IMR-90 (cell line): Measurements from ENCODE around the gene ITSN1. TPM values are rescaled to one million over a fixed set of nuclear protein-coding genes. Genes with fewer than 3 reads are reported as not detected.
A peak's percentile ranks its signal among the peaks of the same experiment; 100 is the strongest.

Experiments
- ATAC-seq: fragments of 200-7000 bp; cut with Tn5 transposase; 2 replicates; pipeline ENCODE4 v1.9.1; 2020; ENCODE audit warnings: low read depth, mild to moderate bottlenecking, moderate library complexity
- BruUV-seq: library from RNA; stranded (reverse); fragments of 400-500 nt; replicated peaks from 2 replicates; lab custom pipeline; 2021; lab: Mats Ljungman, UMichigan
- CTCF ChIA-PET: fragments of 300-600 bp; formaldehyde crosslinking; extraction: SDS; loops from one replicate; lab custom pipeline; 2021; ENCODE audit warnings: antibody characterized with exemption; lab: Yijun Ruan, JAX
- POLR2A ChIA-PET: fragments of 300-600 bp; sonication (Branson Sonifier 250); formaldehyde crosslinking; loops from one replicate; lab custom pipeline; 2022; ENCODE audit warnings: antibody characterized with exemption; ENCODE audit not compliant: unreplicated experiment; lab: Charles Lee
- DNase-seq: peaks from one replicate; pipeline ENCODE4 v3.0.0; 2013
- H2AFZ ChIP-seq: replicated peaks from 2 replicates; pipeline ENCODE3; 2013; ENCODE audit warnings: low read length, mild to moderate bottlenecking; ENCODE audit not compliant: poor library complexity
- H2AK5ac ChIP-seq: 2 replicates; pipeline ENCODE4 v1.6.1; 2013; ENCODE audit warnings: low read depth, low read length, inconsistent platforms
- H2AK9ac ChIP-seq: replicated peaks from 2 replicates; pipeline ENCODE3; 2013; ENCODE audit warnings: mild to moderate bottlenecking, low read depth, low read length, moderate library complexity; ENCODE audit not compliant: poor library complexity
- H2BK120ac ChIP-seq: 2 replicates; pipeline ENCODE4 v1.6.1; 2013; ENCODE audit warnings: low read depth, low read length, inconsistent platforms
- H2BK15ac ChIP-seq: 3 replicates; pipeline ENCODE4 v1.6.1; 2013; ENCODE audit warnings: low read depth, low read length, inconsistent platforms
- H2BK20ac ChIP-seq: 2 replicates; pipeline ENCODE4 v1.6.1; 2013; ENCODE audit warnings: low read depth, mild to moderate bottlenecking, inconsistent platforms, low read length, moderate library complexity
- H2BK5ac ChIP-seq: 2 replicates; pipeline ENCODE4 v1.6.1; 2013; ENCODE audit warnings: mild to moderate bottlenecking, low read depth, low read length, inconsistent platforms; ENCODE audit not compliant: poor library complexity, severe bottlenecking
- H3K14ac ChIP-seq: replicated peaks from 2 replicates; pipeline ENCODE4 v1.6.1; 2013; ENCODE audit warnings: low read depth, low read length, inconsistent platforms
- H3K18ac ChIP-seq: 2 replicates; pipeline ENCODE4 v1.6.1; 2013; ENCODE audit warnings: low read depth, low read length, control low read depth
- H3K23ac ChIP-seq: 2 replicates; pipeline ENCODE4 v1.6.1; 2013; ENCODE audit warnings: low read depth, low read length, inconsistent platforms
- H3K27ac ChIP-seq: 2 replicates; pipeline ENCODE4 v1.5.1; 2013; ENCODE audit warnings: mild to moderate bottlenecking, control low read depth, low read length; ENCODE audit not compliant: insufficient read depth
- H3K27me3 ChIP-seq: 2 replicates; pipeline ENCODE4 v1.6.1; 2013; ENCODE audit warnings: low read length; ENCODE audit not compliant: control insufficient read depth, insufficient read depth
- H3K36me3 ChIP-seq: 2 replicates; pipeline ENCODE4 v1.6.1; 2013; ENCODE audit warnings: low read length, mixed read lengths; ENCODE audit not compliant: control insufficient read depth, insufficient read depth
- H3K4ac ChIP-seq: 2 replicates; pipeline ENCODE4 v1.6.1; 2013; ENCODE audit warnings: low read depth, low read length, inconsistent platforms
- H3K4me1 ChIP-seq: 2 replicates; pipeline ENCODE4 v1.6.1; 2013; ENCODE audit warnings: low read length, mixed read lengths; ENCODE audit not compliant: control insufficient read depth, insufficient read depth
- H3K4me2 ChIP-seq: 2 replicates; pipeline ENCODE4 v1.6.1; 2013; ENCODE audit warnings: low read depth, mild to moderate bottlenecking, control low read depth, low read length, moderate library complexity
- H3K4me3 ChIP-seq: 2 replicates; pipeline ENCODE4 v1.5.1; 2013; ENCODE audit warnings: low read depth, mild to moderate bottlenecking, control low read depth, low read length, moderate library complexity; ENCODE audit not compliant: insufficient read depth
- H3K56ac ChIP-seq: 2 replicates; pipeline ENCODE4 v1.6.1; 2013; ENCODE audit warnings: low read length, inconsistent platforms; ENCODE audit not compliant: insufficient read depth; ENCODE audit errors: extremely low read depth
- H3K79me1 ChIP-seq, 2 experiments: 2 replicates each; pipeline ENCODE4 v1.6.1; 2013; ENCODE audit warnings: low read length in 2 of 2, inconsistent platforms in 1 of 2, low read depth in 1 of 2
- H3K9ac ChIP-seq: 2 replicates; pipeline ENCODE4 v1.6.1; 2013; ENCODE audit warnings: low read depth, low read length, control low read depth
- H3K9me1 ChIP-seq: 2 replicates; pipeline ENCODE4 v1.6.1; 2013; ENCODE audit warnings: low read length, inconsistent platforms; ENCODE audit not compliant: insufficient read depth
- H3K9me3 ChIP-seq: 2 replicates; pipeline ENCODE4 v1.6.1; 2013; ENCODE audit warnings: low read length; ENCODE audit not compliant: control insufficient read depth, insufficient read depth
- H4K20me1 ChIP-seq: 2 replicates; pipeline ENCODE4 v1.6.1; 2013; ENCODE audit warnings: low read length, inconsistent platforms; ENCODE audit not compliant: insufficient read depth
- H4K5ac ChIP-seq: 2 replicates; pipeline ENCODE4 v1.6.1; 2013; ENCODE audit warnings: mild to moderate bottlenecking, low read depth, low read length, control low read depth
- H4K8ac ChIP-seq, 2 experiments: 2 replicates each; pipeline ENCODE4 v1.6.1; 2013; ENCODE audit warnings: low read depth in 2 of 2, low read length in 2 of 2, control low read depth in 1 of 2, inconsistent platforms in 1 of 2
- H4K91ac ChIP-seq: 2 replicates; pipeline ENCODE4 v1.6.1; 2013; ENCODE audit warnings: low read depth, low read length, inconsistent platforms; ENCODE audit not compliant: insufficient read depth
- BHLHE40 ChIP-seq: fragments of 150-350 bp; IDR thresholded peaks from 2 replicates; pipeline ENCODE4 v1.6.1; 2016; ENCODE audit warnings: mild to moderate bottlenecking, low read depth, low read length
- CEBPB ChIP-seq: IDR thresholded peaks from 2 replicates; pipeline ENCODE4 v1.6.1; 2012; ENCODE audit warnings: low read depth, low read length, improper control_type of control experiment
- CHD1 ChIP-seq: IDR thresholded peaks from 2 replicates; pipeline ENCODE4 v1.6.1; 2012; ENCODE audit warnings: low read depth, low read length, improper control_type of control experiment
- FOS ChIP-seq: fragments of 150-350 bp; IDR thresholded peaks from 2 replicates; pipeline ENCODE4 v1.6.1; 2016; ENCODE audit warnings: low read depth, low read length
- MAFK ChIP-seq: IDR thresholded peaks from 2 replicates; pipeline ENCODE4 v1.6.1; 2012; ENCODE audit warnings: low read depth, low read length, improper control_type of control experiment
- MAZ ChIP-seq: IDR thresholded peaks from 2 replicates; pipeline ENCODE4 v1.6.1; 2012; ENCODE audit warnings: low read depth, mild to moderate bottlenecking, low read length, improper control_type of control experiment, moderate library complexity, borderline replicate concordance
- MXI1 ChIP-seq: IDR thresholded peaks from 2 replicates; pipeline ENCODE4 v1.6.1; 2012; ENCODE audit warnings: low read depth, mild to moderate bottlenecking, low read length, moderate library complexity, borderline replicate concordance
- POLR2A ChIP-seq: IDR thresholded peaks from 2 replicates; pipeline ENCODE4 v1.6.1; 2012; ENCODE audit warnings: mild to moderate bottlenecking, low read depth, low read length
- RAD21 ChIP-seq: IDR thresholded peaks from 2 replicates; pipeline ENCODE4 v1.6.1; 2012; ENCODE audit warnings: low read length, improper control_type of control experiment
- RCOR1 ChIP-seq: IDR thresholded peaks from 2 replicates; pipeline ENCODE4 v1.6.1; 2012; ENCODE audit warnings: mild to moderate bottlenecking, low read length, improper control_type of control experiment; ENCODE audit not compliant: insufficient replicate concordance
- RFX5 ChIP-seq: IDR thresholded peaks from 2 replicates; pipeline ENCODE4 v1.8.0; 2012; ENCODE audit warnings: low read depth, mild to moderate bottlenecking, low read length, moderate library complexity
- SMC3 ChIP-seq: fragments of 150-350 bp; IDR thresholded peaks from 2 replicates; pipeline ENCODE4 v1.6.1; 2016; ENCODE audit warnings: low read depth, mild to moderate bottlenecking, antibody characterized with exemption, low read length, moderate library complexity
- WGBS, 2 experiments: methylation state at CpG; one replicate each; pipeline versions ENCODE4 v1.1.5 to v1.1.7; 2013; ENCODE audit warnings: missing lambda C conversion rate in 2 of 2; ENCODE audit not compliant: insufficient read length in 1 of 2; ENCODE audit errors: extremely low coverage in 2 of 2; 5-methylcytosine and 5-hydroxymethylcytosine counted together
- dilution Hi-C: fragments of 300-500 bp; cut with HindIII; formaldehyde crosslinking; loops from one replicate; pipeline ENCODE4 v1.14.3; 2018; ENCODE audit warnings: low sequenced_read_pairs; ENCODE audit not compliant: unreplicated experiment
- in situ Hi-C: fragments of 300-500 bp; cut with MboI; formaldehyde crosslinking; loops from 3 replicates; pipeline ENCODE4 v1.14.3; 2019; ENCODE audit warnings: low sequenced_read_pairs, inconsistent platforms, mixed read lengths
- intact Hi-C: fragments of 100-400 bp; cut with micrococcal nuclease; formaldehyde crosslinking; loops from 2 replicates; pipeline ENCODE4 v1.10.0; 2022
- polyA plus RNA-seq, 3 experiments: library from polyadenylated mRNA; depleted of rRNA; stranded (reverse); fragments of >200 nt; gene quantifications; 2 replicates each; pipeline ENCODE4 v1.2.3, GENCODE V29; 2012; ENCODE audit warnings: low replicate concordance in 1 of 3
- total RNA-seq: library from RNA; depleted of rRNA; stranded (reverse); fragments of >200 nt; gene quantifications from 2 replicates; pipeline ENCODE4 v1.2.3, GENCODE V29; 2012
- TF ChIP-seq, protein P1 (sequence below): fragments of 150-350 bp; IDR thresholded peaks from 2 replicates; pipeline ENCODE4 v1.6.1; 2017; ENCODE audit warnings: mild to moderate bottlenecking, antibody characterized with exemption, low read length, low read depth
- TF ChIP-seq, protein P2 (sequence below): conservative IDR thresholded peaks from 2 replicates; pipeline ENCODE4 v1.5.1; 2012; ENCODE audit warnings: mild to moderate bottlenecking, low read depth, low read length, improper control_type of control experiment
- TF ChIP-seq, protein P3 (sequence below): fragments of 150-350 bp; IDR thresholded peaks from 2 replicates; pipeline ENCODE4 v1.6.1; 2016; ENCODE audit warnings: low read depth, mild to moderate bottlenecking, low read length, moderate library complexity, borderline replicate concordance

The ITSN1 gene
- total and polyA plus RNA-seq, 2 of the 4 experiments (the other 2 are of a cell fraction), result 45.4 to 62.0 TPM

DNA sequence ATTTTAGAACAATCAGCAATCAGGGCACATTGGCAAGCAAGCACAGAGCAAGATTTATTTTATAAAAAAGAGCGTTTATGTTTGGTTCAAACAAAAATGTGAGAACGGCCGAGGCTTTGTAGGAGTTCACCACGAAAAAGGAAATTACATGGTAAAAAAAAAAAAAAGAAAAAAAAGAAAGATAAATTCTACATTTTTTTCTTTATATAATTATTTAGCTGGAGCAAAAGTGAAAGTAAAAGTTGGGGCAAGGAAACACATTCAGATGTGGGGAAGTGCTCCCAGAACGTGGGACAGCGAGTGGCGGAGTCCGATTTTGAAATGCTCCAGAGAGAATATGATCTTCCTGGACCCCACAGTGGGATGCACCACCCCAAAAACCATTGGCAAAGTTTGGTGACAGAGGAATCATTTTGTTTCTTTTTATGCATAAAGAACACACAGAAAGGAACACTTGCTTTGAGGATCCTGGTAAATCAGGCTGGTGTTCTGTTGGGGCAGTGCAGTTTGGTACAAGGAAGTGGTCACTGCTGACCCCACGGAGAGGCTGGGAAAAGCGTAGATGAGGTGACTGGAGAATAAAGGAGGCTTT lies 289.6 kb downstream of the ITSN1 start:
- H4K20me1 ChIP-seq, result no peaks in the 10 kb centered on the region
- peak overlapping the region; percentile 90 to 99 for H4K8ac ChIP-seq
- peak overlapping the region; percentile 95 for H2BK120ac ChIP-seq
- H3K4me1 ChIP-seq, result peaks cover 6% of the 10 kb centered on the region
- H2BK5ac ChIP-seq, result peak overlapping the region; percentile 64
- H3K27me3 ChIP-seq, result no peaks in the 10 kb centered on the region
- H3K36me3 ChIP-seq, result no peaks in the 10 kb centered on the region
- H2AFZ ChIP-seq, result peak overlapping the region; percentile 92
- H2BK20ac ChIP-seq, result peak overlapping the region; percentile 78
- ChIA-PET CTCF (interaction anchor here (0.6 kb wide), 1 partner anchor 159 kb away, joined by 3 read pairs; no protein-coding TSS in a partner anchor), POLR2A (interaction anchor here (0.6 to 0.7 kb wide), 4 partner anchors 10 to 948 kb away, joined by 3 to 6 read pairs (median 4); no protein-coding TSS in a partner anchor)
- dilution Hi-C loops (no loop called here), in situ Hi-C loops (no loop called here), intact Hi-C loops (no loop called here)
- H3K27ac ChIP-seq, result peak overlapping the region; percentile 60; the same call in 1 of the 2 replicates
- ATAC-seq (peak; percentile 51), DNase-seq (no peak)
- peak overlapping the region; percentile 90 for H3K4me2 ChIP-seq
- H3K18ac ChIP-seq, result peak overlapping the region; percentile 98
- no peaks in the 10 kb centered on the region for H3K9me3 ChIP-seq
- no TSS peak for BruUV-seq
- peak overlapping the region; percentile 74 for H3K14ac ChIP-seq
- peak overlapping the region; percentile 100 for H4K5ac ChIP-seq
- H3K23ac ChIP-seq, result peak overlapping the region; percentile 93
- peak overlapping the region; percentile 90 for H3K4ac ChIP-seq
- peaks cover 4% of the 10 kb centered on the region; the same call in 1 of the 2 replicates for H3K9me1 ChIP-seq
- H2BK15ac ChIP-seq, result peak overlapping the region; percentile 93; the same call in 2 of the 3 replicates
- H2AK9ac ChIP-seq, result peak overlapping the region; percentile 59
- H3K9ac ChIP-seq, result peak overlapping the region; percentile 70
- peak overlapping the region; percentile 77 for H4K91ac ChIP-seq
- H2AK5ac ChIP-seq, result peak overlapping the region; percentile 74
- no CpG with 5 or more reads among the region's 10 CpGs for WGBS, 2 experiments
- peak overlapping the region; percentile 35; the same call in 1 of the 2 replicates for H3K56ac ChIP-seq
- peak overlapping the region; percentile 36; the same call in 1 of the 2 replicates for H3K4me3 ChIP-seq
- H3K79me1 ChIP-seq, result no peaks in the 10 kb centered on the region
- TF ChIP-seq MXI1 (no peak), RFX5 (no peak), MAZ (no peak), BHLHE40 (no peak), POLR2A (no peak), RCOR1 (no peak), CEBPB (no peak), FOS (no peak), RAD21 (no peak), CHD1 (no peak), MAFK (no peak), SMC3 (no peak)
- TF ChIP-seq, protein P1, sequence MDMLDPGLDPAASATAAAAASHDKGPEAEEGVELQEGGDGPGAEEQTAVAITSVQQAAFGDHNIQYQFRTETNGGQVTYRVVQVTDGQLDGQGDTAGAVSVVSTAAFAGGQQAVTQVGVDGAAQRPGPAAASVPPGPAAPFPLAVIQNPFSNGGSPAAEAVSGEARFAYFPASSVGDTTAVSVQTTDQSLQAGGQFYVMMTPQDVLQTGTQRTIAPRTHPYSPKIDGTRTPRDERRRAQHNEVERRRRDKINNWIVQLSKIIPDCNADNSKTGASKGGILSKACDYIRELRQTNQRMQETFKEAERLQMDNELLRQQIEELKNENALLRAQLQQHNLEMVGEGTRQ, result no peak
- TF ChIP-seq, protein P2, sequence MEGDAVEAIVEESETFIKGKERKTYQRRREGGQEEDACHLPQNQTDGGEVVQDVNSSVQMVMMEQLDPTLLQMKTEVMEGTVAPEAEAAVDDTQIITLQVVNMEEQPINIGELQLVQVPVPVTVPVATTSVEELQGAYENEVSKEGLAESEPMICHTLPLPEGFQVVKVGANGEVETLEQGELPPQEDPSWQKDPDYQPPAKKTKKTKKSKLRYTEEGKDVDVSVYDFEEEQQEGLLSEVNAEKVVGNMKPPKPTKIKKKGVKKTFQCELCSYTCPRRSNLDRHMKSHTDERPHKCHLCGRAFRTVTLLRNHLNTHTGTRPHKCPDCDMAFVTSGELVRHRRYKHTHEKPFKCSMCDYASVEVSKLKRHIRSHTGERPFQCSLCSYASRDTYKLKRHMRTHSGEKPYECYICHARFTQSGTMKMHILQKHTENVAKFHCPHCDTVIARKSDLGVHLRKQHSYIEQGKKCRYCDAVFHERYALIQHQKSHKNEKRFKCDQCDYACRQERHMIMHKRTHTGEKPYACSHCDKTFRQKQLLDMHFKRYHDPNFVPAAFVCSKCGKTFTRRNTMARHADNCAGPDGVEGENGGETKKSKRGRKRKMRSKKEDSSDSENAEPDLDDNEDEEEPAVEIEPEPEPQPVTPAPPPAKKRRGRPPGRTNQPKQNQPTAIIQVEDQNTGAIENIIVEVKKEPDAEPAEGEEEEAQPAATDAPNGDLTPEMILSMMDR, result no peak
- TF ChIP-seq, protein P3, sequence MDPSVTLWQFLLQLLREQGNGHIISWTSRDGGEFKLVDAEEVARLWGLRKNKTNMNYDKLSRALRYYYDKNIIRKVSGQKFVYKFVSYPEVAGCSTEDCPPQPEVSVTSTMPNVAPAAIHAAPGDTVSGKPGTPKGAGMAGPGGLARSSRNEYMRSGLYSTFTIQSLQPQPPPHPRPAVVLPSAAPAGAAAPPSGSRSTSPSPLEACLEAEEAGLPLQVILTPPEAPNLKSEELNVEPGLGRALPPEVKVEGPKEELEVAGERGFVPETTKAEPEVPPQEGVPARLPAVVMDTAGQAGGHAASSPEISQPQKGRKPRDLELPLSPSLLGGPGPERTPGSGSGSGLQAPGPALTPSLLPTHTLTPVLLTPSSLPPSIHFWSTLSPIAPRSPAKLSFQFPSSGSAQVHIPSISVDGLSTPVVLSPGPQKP, result no peak
